HG03097 (cell line): ENCODE results near the gene CACNA2D4.

Source experiments
- ATAC-seq: cut with Tn5 transposase; IDR thresholded peaks from one replicate; pipeline ENCODE4 v1.9.1; 2021; ENCODE audit not compliant: unreplicated experiment, low FRiP score

The CACNA2D4 gene

GRCh38 chr12:1836241-1836803, 82.1 kb downstream of the CACNA2D4 start:
- ATAC-seq, result no peak

- ATAC-seq, result no peak
Observed at GRCh38 chr12:1835211-1836131, 83.0 kb downstream of the CACNA2D4 start.

- no peak for ATAC-seq
Observed at GRCh38 chr12:1834186-1834925, 84.1 kb downstream of the CACNA2D4 start.

GRCh38 chr12:1833596-1834028, 84.8 kb downstream of the CACNA2D4 start:
- ATAC-seq, result no peak

- no peak for ATAC-seq
Observed at GRCh38 chr12:1832801-1833595, 85.5 kb downstream of the CACNA2D4 start.

GRCh38 chr12:1830981-1831963, 87.2 kb downstream of the CACNA2D4 start:
- no peak for ATAC-seq

- ATAC-seq, result no peak
Observed at GRCh38 chr12:1830401-1830845, 88.0 kb downstream of the CACNA2D4 start.

GRCh38 chr12:1829306-1829900, 89.0 kb downstream of the CACNA2D4 start:
- no peak for ATAC-seq

- no peak for ATAC-seq
Observed at GRCh38 chr12:1828856-1829255, 89.6 kb downstream of the CACNA2D4 start.

- ATAC-seq, result no peak
Observed at GRCh38 chr12:1827826-1828805, 90.3 kb downstream of the CACNA2D4 start.

GRCh38 chr12:1826867-1827705, 91.4 kb downstream of the CACNA2D4 start:
- no peak for ATAC-seq

GRCh38 chr12:1826401-1826800, 92.1 kb downstream of the CACNA2D4 start:
- ATAC-seq, result no peak

- ATAC-seq, result no peak
Observed at GRCh38 chr12:1825382-1826102, 92.9 kb downstream of the CACNA2D4 start.

- no peak for ATAC-seq
Observed at GRCh38 chr12:1823237-1823636, 95.2 kb downstream of the CACNA2D4 start.

- no peak for ATAC-seq
Observed at GRCh38 chr12:1822699-1823098, 95.8 kb downstream of the CACNA2D4 start.

GRCh38 chr12:1821805-1822204, 96.6 kb downstream of the CACNA2D4 start:
- no peak for ATAC-seq
